NCI-H2107 (cell line): ENCODE data around the gene SLC35B1.

Experiments used
- DNase-seq: peaks from one replicate; lab custom pipeline; 2025; lab: John Stamatoyannopoulos, UW

Gene SLC35B1, protein sequence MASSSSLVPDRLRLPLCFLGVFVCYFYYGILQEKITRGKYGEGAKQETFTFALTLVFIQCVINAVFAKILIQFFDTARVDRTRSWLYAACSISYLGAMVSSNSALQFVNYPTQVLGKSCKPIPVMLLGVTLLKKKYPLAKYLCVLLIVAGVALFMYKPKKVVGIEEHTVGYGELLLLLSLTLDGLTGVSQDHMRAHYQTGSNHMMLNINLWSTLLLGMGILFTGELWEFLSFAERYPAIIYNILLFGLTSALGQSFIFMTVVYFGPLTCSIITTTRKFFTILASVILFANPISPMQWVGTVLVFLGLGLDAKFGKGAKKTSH

DNA sequence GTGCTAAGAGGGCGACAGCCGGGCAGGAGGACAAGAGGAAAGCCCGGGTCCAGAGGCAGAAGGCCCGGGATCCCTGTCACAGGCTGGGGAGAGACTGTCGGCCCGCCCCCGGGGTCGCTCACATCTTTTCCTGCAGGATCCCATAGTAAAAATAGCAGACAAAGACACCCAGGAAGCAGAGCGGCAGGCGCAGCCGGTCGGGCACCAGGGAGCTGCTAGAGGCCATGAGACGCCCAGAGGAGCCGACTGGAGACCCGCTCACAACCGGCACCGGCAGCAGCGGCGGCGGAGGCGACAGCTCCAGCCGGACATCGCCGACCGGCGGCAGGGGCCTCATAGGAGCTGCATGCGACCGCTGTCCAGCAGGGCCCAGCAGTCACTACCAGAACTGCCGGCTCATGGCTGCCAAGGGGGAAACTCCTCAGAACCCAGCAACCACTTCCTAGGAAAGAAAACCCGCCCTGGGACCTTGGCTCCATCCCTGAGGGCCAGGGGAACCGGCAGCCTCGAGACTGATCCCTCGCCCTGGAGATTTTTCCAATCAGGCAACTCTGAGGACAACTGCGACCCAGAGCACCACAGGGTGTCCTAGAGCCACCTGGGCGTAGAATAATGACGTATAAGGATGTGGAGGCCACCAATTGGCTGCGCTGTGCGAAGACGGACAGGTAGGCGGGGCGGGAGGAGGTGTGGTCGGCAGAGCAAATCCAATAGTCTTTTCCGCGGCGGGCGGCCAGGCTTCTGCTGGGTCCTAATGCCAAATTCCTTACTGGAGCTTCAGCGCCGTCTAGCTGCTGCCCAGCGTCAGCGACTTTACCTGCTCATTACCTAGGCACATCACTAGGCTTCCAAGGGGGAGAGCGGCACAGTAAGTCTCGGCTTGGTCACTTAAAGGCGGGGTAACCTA lies at the start of gene SLC35B1:
Gene SLC35B1 (minus strand): TSS at position 357 of the 907 bp plus-strand sequence. CDS start 131 bp downstream, at position 226.
- DNase-seq, result peak; percentile 95

DNA sequence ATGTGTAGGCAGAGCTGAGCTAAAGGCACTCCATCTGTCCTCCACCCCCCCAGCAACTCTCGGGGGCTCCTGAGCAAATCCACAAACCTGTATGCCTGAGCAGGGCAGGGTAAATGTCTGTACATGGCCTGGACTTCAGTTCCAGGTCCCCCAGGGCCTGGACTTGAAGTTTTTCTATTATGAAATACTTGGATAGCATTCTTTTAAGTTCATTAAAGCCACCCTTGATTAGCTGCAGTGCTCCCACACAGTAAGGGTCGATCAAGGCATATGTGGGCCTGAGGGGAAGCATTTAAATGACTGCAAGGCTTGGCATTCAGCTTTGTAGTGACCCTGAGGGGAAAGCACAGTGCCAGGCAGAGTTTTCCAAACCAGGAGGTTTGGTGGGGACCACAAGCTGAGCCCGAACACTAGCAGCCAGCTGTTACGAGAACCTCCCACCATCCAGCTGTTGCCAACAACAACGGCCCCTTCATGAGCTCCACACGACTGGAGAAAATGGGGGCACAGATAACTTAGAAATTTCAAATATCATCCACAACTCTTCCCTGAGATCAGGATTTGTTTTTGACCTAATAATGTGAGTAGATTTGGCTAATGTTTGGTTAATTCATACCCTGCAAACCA lies 49.5 kb upstream of the SLC35B1 start:
- DNase-seq, result no peak

DNA sequence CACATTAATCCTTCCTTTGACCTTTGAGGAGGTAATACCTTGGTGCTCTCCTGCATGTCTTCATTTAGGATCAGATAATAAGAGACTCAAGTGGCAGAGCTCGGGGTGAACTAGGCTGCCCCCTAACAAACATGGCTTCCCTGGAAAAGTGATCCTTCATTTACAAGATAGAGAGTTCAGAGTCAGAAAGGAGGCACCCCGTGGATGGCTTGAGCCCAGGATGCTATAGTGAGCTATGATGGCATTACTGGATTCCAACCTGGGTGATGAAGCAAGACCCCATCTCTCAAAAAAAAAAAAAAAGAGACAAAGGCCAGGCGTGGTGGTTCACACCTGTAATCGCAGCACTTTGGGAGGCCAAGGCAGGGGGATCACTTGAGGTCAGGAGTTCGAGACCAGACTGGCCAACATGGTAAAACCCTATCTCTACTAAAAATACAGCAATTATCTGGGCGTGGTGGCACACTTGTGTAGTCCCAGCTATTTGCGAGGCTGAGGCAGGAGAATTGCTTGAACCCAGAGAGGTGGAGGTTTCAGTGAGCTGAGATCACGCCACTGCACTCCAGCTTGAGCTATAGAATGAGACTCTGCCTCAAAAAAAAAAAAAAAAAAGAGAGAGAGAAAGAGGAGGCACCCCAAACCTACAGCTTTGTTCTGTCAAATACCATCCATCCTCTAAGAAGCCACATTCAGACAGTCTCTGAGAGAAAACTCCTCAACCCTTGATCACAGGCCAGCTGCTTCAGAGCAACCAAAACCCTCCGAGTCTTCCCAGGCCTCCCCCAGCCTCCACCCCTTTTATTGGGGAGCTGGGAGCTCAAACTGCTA lies 48.8 kb upstream of the SLC35B1 start:
- no peak for DNase-seq

DNA sequence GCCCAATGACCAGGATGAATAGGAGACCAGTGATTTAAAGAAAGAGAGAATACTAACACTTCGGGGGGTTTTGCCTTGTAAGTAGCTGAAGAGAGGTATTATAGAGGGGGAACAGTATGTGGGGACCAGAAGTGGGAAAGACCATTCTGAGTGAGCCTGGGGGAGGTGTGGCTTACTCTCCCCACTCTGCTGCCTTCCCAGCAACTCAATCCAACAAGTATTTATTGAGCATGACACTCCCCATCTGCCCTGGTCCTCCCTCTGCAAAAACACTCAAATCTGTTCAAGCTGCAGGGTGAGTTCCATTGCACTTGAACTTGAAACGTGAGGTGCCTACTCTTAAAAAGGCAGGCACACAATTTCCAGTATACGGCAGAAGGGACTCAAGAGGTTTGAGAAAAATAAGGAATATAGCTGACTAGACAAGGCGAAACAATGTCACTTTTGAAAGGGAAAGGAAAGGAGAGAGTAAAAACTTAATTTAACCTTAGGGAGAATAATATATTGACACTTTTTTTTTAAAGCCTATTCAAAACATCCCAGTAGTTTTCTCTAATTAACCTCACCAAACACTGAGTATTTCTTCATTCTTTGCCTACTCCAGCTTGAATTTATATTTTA lies 48.0 kb upstream of the SLC35B1 start:
- DNase-seq, result no peak

DNA sequence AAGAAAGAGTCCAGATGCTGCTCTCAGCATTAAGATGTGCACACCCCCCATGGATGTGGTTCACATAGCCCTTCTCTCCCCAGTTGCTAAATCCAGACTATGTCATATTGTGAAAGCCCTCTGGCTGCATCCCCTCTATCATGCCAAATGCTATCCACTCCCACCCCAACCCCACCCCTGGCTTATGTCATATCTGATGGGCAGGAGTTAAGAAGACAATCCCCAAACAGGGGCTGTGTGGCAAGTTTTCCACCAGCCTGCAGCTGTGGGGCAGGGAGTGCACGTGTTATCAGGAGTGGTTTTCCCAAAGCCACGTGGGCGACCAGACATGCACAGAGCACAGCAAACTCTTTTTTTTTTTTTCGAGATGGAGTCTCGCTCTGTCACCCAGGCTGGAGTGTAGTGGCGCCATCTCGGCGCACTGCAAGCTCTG lies 46.2 kb upstream of the SLC35B1 start:
- DNase-seq, result no peak

DNA sequence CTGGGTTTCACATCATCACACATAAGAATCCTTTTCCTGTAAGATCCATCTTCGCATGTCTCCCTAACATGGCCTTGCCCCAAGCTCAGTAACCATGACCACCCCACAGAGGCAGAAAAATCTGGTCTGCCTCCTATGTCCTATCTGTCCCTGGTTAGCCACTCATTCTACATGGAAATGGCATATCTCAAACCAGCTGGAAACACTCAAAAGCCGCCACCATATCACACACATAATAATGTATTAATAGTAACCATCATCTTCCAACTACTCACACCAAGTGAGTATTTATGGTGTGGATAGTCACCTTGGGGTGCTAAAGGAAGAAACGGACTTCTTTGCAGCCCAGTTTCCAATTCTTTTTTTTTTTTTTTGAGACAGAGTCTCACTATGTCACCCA lies 44.7 kb upstream of the SLC35B1 start:
- no peak for DNase-seq

DNA sequence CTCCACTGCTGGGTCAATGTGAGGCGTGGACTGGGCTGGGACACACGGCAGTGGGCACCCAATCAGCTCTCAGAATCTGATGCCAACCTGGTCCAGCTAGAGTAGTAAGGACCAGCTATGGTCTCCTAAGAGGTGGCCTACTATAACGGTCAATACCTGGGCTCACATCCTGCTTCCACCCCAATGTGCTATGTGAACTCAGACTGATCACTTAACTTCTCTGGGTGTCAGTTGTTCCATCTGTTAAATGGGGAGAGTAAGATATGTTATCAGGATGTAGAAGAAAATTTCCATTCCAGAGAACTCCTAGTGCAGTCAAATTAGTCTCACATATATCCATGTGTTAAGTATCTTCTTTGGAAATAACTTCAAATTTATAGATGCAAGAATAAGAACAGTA lies 42.0 kb upstream of the SLC35B1 start:
- DNase-seq, result no peak

DNA sequence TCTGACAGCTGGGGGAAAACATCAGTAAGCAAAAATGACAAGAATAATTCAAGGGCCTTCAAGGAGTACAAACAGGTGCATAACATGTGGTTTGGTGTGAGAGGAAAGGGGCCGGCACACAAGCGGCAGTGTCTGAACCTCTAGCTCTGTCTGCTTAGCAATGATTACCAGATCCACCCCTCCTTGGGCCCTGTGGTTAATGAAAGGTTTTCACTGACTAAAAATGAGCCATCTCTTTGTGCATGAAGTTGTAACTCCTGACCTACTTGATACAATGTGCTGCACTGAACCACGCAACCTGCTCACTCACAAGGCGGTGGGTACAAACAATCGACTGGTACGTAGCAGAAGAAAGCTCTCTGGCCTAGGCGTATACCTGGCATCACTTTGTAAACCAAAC lies 41.0 kb upstream of the SLC35B1 start:
- DNase-seq, result peak; percentile 9

DNA sequence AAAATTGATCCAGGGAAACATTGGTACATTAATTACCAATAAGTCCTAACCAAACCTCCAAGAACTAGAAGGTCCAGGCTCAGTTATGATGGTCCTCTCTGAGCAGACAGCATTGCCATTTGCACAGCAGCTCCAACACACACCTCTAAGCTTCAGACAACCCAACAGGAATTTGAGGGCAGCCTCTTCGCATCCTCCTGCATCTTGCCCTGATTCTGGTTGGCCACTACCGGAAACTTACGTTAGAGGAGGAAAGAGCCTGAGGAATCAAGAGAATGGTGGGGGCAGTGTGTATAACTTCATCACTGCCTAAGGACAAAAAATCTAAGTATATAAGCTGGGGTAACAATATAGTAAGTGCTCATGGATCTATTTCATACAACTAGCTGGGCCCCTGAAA lies 40.5 kb upstream of the SLC35B1 start:
- DNase-seq, result no peak

DNA sequence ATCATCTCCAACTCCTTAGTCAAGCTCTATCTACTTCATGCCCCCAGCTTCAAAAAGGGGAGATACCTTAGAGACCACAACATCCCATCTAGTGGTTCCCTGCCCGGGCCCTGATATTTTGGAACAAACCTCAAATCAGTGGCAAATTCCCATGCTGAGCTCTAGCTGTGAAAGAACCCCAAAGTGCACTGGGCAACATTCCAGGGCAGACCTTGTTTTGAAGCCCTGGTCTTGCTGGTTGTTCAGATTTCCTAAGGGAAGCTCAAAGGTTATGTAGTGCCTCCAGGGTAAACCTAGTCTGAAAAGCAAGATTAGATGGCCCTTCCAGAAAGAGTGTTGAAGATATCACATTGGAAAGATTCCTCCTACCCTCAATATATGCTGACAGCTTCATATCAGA lies 39.9 kb upstream of the SLC35B1 start:
- DNase-seq, result no peak

DNA sequence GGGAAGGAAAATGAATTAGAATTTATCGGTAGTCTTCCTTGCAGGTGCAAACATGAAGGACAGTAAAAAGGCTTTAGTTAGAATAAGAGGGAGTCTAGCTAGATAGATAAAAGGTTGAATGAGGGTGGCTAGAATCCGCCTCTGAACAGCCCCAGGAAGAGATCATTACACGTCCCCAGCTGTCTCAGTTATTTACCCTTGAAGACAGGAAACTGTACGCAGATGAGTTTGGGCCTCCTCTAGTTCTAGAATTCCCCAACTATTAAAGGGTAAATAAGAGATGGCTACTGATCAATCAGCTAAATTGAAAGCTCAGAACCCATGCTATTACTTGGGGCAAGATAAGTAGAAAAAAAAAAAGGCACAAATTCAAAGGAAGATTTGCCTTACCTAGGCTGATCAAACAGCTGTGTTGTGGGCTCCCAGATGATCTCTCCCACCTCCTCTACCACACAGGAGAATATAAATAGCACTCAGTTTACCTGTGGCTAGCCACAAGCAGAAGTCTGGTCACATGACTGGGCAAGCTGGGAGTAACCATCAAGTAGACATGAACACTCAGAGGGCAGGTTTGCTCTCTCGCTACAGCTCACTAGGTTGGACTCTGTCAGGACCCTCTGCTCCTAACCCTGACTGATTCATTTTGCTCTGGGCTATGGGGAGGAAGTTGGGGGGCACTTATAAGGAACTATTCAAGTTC lies 39.2 kb upstream of the SLC35B1 start:
- DNase-seq, result no peak

DNA sequence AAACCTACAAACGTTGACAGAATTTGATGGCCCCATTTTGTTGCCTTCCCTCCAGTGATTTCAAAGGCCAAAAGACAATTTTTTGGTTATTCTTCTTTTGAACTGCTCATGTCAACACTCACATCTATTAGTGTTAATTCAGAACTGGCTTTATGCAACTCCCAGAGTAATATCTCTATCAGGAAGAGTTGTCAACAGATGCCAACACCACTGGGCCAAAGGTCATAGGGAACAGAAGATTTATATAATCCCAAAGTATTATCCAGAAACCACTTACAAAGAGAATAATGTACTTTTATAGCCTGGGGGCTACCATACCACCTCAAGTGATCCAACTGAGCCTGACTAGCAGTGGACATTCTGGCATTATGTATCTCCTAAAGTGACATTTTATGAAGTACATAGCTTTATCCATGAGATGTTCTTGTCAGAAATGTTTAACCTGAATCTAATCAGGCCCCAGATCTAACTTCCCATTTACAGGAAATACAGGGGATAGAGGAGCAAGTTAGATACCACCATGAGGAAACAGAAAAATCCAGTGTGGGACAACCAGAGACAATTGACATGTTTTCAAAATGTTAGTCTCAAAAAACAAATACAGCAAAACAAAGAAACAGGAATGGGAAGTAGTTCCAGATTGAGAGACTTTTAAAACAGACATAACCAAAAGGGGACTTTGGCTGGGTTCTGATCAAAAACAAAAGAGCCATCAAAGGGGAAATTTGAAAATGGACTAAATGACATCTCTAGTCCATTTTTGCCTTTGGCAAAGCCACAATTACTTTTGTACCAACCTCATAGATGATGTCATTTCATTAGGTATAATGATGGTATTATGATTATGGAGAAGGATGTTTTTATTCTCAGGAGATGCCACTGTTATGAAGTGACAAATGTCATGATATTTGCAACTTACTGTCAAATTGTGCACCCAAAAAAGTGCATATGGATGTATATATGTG lies 37.7 kb upstream of the SLC35B1 start:
- DNase-seq, result no peak

DNA sequence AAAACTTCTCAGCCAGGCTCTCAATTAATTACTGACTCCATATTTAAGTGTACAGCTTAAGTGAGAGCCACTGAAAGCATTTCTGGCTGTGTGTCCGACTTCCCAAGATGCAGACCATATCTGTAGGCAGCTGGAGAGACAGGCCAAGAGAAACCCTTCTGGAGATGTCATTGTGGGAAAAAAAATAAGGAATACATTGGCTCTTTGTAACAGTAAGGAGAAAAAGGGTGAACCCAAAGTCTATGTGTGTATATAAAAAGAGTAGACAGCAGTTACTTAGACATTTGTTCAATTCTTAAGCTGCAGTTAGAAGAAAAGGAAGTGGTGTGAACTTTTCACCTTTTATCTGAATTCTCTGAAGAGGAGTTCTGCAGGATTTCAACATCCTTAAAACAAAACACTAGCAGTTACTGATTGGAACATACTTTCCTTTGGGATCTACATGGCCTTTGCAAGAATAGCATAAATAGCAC lies 34.4 kb upstream of the SLC35B1 start:
- DNase-seq, result no peak

DNA sequence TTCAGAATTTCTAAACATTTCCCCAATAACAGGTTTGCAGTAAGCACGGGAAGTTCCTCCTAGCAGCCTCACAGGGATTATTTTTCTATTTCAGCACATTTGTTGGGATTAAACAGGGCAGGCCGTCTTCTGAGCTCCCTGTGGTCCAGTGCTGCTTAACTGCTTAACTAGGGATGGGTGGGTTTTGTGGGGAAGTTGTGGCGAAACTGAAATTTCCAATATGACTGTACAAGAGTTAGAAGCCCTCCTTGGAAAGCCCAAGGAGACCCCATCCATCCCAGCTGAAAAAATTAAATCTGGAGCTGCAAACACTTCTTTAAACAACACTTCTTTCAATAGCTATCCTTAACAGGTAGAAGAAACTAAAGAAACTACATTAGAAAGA lies 33.9 kb upstream of the SLC35B1 start:
- DNase-seq, result no peak

DNA sequence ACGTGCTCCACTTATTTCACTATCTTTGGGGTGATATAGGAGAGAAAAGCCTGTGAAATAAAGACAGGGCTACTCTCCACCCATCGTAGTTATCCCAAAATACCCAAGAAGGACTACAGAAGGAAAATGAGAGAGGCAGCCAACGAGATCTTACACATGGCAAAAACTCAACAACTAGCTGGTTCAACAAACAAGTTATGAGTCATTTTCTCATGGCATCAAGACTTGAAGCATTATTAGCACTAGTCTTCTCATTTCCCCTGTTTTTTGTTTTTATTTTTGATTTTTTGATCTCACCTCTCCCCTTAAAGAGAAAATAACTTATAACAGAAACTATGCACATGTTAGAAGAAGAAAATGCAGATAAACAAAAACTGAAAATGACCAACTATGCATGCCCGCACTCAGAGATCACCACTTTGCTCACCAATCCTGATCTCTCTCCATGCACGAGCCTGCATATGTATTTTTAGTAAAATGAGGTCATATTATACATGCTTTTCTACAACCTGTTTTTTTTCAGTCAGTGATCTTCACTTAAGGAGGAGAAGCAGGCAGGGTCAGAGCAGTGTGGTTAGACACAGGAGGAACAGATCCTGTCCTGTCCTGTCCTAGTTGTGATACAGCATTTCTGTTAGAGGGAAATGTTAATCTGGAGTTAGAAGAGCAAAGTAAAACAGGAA lies 33.4 kb upstream of the SLC35B1 start:
- DNase-seq, result no peak

DNA sequence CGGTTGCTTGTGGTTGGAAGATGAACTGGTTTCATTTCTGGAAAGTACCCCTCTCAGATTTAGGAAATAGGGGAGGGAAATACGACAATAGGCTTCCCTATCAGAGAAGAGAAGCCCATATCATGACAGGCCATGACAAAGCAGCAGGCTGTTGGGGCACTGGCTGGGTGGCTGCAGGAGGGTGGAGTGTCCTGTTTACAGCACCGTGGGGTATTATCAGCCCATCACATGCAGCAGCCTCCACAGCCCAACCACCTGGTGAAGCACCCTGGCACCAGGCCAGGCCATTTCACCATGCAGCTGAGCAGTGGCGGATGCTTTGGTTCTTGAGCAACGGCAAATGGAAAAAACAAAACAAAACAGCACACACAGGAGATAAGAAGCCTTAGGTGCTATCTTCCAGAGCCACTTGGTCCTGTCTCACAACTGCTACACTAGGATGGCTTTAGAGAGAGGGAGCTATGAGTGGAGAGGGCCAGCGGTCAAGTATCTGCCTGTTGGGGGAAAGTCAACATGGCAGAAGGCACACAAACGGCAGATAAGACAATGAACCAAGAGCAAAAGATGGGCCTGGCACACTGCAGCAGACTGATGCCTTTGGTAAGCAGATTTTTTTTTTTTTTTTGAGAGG lies 32.0 kb upstream of the SLC35B1 start:
- DNase-seq, result peak; percentile 81

DNA sequence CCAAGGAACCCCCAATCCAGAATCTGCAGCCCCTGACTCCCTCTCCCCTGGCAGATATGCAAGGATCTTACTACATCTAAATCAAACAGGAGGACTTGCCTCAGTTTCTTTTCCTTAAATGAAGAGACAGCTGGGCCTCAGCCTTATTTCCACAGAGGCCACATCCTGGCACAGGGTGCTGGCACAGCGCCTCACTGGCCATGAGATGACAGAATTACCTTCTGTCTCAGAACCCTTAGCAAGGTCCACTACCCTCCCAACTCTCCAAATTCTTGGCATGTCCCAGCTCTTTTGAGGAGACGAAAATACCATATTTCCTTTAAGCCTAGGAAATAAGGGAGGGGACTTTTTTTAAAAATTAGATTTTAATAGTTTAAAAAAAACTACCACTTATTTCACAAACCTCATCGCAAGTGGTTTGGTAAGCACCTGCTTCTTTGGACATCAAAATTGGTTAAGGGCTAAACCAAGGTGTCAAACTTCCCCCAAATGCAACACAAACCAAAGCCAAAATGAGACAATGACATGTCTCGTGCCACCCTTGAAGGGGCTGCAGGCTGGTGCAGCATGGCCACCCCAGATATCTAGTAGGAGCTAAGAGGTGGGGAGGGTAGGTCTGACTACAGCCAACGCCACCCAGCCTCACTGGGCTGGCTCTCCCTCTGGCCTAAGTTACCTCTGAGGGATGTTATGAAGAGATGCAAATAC lies 30.8 kb upstream of the SLC35B1 start:
- DNase-seq, result no peak
